HEK293 (cell line): ENCODE measurements around the gene PPP1R18.

ENCODE experiments used
- CTCF ChIA-PET: fragments of 350-600 bp; formaldehyde crosslinking; extraction: SDS; loops from one replicate; lab custom pipeline; 2021; ENCODE audit warnings: antibody characterized with exemption; lab: Yijun Ruan, JAX
- POLR2A ChIA-PET: fragments of 300-600 bp; formaldehyde crosslinking; extraction: SDS; loops from one replicate; lab custom pipeline; 2020; ENCODE audit warnings: antibody characterized with exemption, inconsistent platforms; lab: Yijun Ruan, JAX
- H3K27ac ChIP-seq: fragments of 200-500 bp; sonication (Bioruptor generic); 2 replicates; pipeline ENCODE4 v1.5.1; 2014; ENCODE audit warnings: low read depth, low read length, control low read depth, inconsistent platforms; ENCODE audit errors: extremely low read depth
- H3K36me3 ChIP-seq, 2 experiments: fragments of 200-500 bp in 1 of 2; sonication (Bioruptor generic) in 1 of 2; 1 replicate in 1 of 2; 2 replicates in 1 of 2; pipeline ENCODE4 v1.5.1; 2014 to 2017; ENCODE audit warnings: inconsistent platforms in 2 of 2, low read length in 2 of 2; ENCODE audit not compliant: control insufficient read depth in 2 of 2, insufficient read depth in 1 of 2
- H3K4me1 ChIP-seq: fragments of 200-500 bp; sonication (Bioruptor generic); 2 replicates; pipeline ENCODE4 v1.5.1; 2014; ENCODE audit warnings: mild to moderate bottlenecking, low read length, inconsistent platforms; ENCODE audit not compliant: control insufficient read depth, insufficient read depth
- H3K4me3 ChIP-seq: 2 replicates; pipeline ENCODE4 v1.5.1; 2011; ENCODE audit warnings: low read depth, mild to moderate bottlenecking, control low read depth, low read length, moderate library complexity
- H3K9me3 ChIP-seq: fragments of 200-500 bp; sonication (Bioruptor generic); 2 replicates; pipeline ENCODE4 v1.5.1; 2014; ENCODE audit warnings: low read depth, low read length, inconsistent platforms; ENCODE audit not compliant: control insufficient read depth, insufficient read depth
- GLI2 ChIP-seq: fragments of 450-650 bp; formaldehyde crosslinking; IDR thresholded peaks from 2 replicates; pipeline ENCODE4; 2017; ENCODE audit warnings: missing biosample characterization, missing genetic modification characterization, low read depth, borderline replicate concordance
- YY2 ChIP-seq: fragments of 450-650 bp; formaldehyde crosslinking; IDR thresholded peaks from 2 replicates; pipeline ENCODE4 v1.5.1; 2016; ENCODE audit warnings: missing biosample characterization, missing genetic modification characterization
- ZBTB11 ChIP-seq: fragments of 450-650 bp; formaldehyde crosslinking; conservative IDR thresholded peaks from 2 replicates; pipeline ENCODE4 v1.5.1; 2016; ENCODE audit warnings: low read depth, missing biosample characterization, missing genetic modification characterization
- ZBTB48 ChIP-seq: fragments of 450-650 bp; formaldehyde crosslinking; IDR thresholded peaks from 2 replicates; pipeline ENCODE4 v1.5.1; 2016; ENCODE audit warnings: missing biosample characterization, missing genetic modification characterization
- ZBTB7A ChIP-seq: fragments of 450-650 bp; formaldehyde crosslinking; IDR thresholded peaks from 2 replicates; pipeline ENCODE4 v1.5.1; 2016; ENCODE audit warnings: low read depth, missing biosample characterization, missing genetic modification characterization
- ZFHX2 ChIP-seq: fragments of 450-650 bp; formaldehyde crosslinking; conservative IDR thresholded peaks from 2 replicates; pipeline ENCODE4 v1.5.1; 2016; ENCODE audit warnings: missing biosample characterization, missing genetic modification characterization
- ZNF132 ChIP-seq: fragments of 450-650 bp; formaldehyde crosslinking; IDR thresholded peaks from 2 replicates; pipeline ENCODE4 v1.5.1; 2017; ENCODE audit warnings: missing biosample characterization, missing genetic modification characterization, borderline replicate concordance
- ZNF19 ChIP-seq: fragments of 450-650 bp; formaldehyde crosslinking; IDR thresholded peaks from 2 replicates; pipeline ENCODE4; 2016; ENCODE audit warnings: missing biosample characterization, missing genetic modification characterization, low read depth
- ZNF266 ChIP-seq: fragments of 450-650 bp; formaldehyde crosslinking; IDR thresholded peaks from 2 replicates; pipeline ENCODE4 v1.5.1; 2016; ENCODE audit warnings: missing biosample characterization, missing genetic modification characterization, low read depth
- ZNF274 ChIP-seq, 2 experiments: fragments of 200-500 bp in 1 of 2; fragments of 450-650 bp in 1 of 2; sonication (Bioruptor generic) in 1 of 2; formaldehyde crosslinking in 1 of 2; IDR thresholded peaks; 2 replicates each; pipeline versions ENCODE4 v1.5.1 to v1.6.1; 2014 to 2016; ENCODE audit warnings: borderline replicate concordance in 1 of 2, inconsistent platforms in 1 of 2, low read length in 1 of 2, missing biosample characterization in 1 of 2, missing genetic modification characterization in 1 of 2
- ZNF391 ChIP-seq: fragments of 450-650 bp; formaldehyde crosslinking; IDR thresholded peaks from 2 replicates; pipeline ENCODE4 v1.5.1; 2016; ENCODE audit warnings: low read depth, missing biosample characterization, missing genetic modification characterization, borderline replicate concordance
- ZNF423 ChIP-seq: fragments of 450-650 bp; formaldehyde crosslinking; IDR thresholded peaks from 2 replicates; pipeline ENCODE4 v1.5.1; 2016; ENCODE audit warnings: missing biosample characterization, missing genetic modification characterization
- ZNF426 ChIP-seq: fragments of 450-650 bp; formaldehyde crosslinking; IDR thresholded peaks from 2 replicates; pipeline ENCODE4 v1.5.1; 2017; ENCODE audit warnings: missing biosample characterization, missing genetic modification characterization, mild to moderate bottlenecking, inconsistent platforms, moderate library complexity
- ZNF473 ChIP-seq: fragments of 450-650 bp; formaldehyde crosslinking; IDR thresholded peaks from 2 replicates; pipeline ENCODE4 v1.5.1; 2017; ENCODE audit warnings: missing biosample characterization, missing genetic modification characterization
- ZNF544 ChIP-seq: fragments of 450-650 bp; formaldehyde crosslinking; IDR thresholded peaks from 2 replicates; pipeline ENCODE4 v1.5.0; 2017; ENCODE audit warnings: missing biosample characterization, missing genetic modification characterization
- ZNF555 ChIP-seq: fragments of 450-650 bp; formaldehyde crosslinking; conservative IDR thresholded peaks from 2 replicates; pipeline ENCODE4 v1.5.1; 2017; ENCODE audit warnings: missing biosample characterization, mild to moderate bottlenecking, missing genetic modification characterization, inconsistent platforms
- ZNF660 ChIP-seq: fragments of 450-650 bp; IDR thresholded peaks from 2 replicates; pipeline ENCODE4 v1.5.1; 2018; ENCODE audit warnings: missing biosample characterization, mild to moderate bottlenecking, missing genetic modification characterization
- ZNF670 ChIP-seq: fragments of 450-650 bp; formaldehyde crosslinking; IDR thresholded peaks from 2 replicates; pipeline ENCODE4 v1.5.1; 2016; ENCODE audit warnings: missing biosample characterization, missing genetic modification characterization, low read depth
- ZNF692 ChIP-seq: fragments of 450-650 bp; formaldehyde crosslinking; IDR thresholded peaks from 2 replicates; pipeline ENCODE4 v1.5.1; 2016; ENCODE audit warnings: missing biosample characterization, missing genetic modification characterization
- ZNF701 ChIP-seq: fragments of 450-650 bp; formaldehyde crosslinking; IDR thresholded peaks from 2 replicates; pipeline ENCODE4 v1.5.1; 2016; ENCODE audit warnings: missing biosample characterization, missing genetic modification characterization
- ZNF747 ChIP-seq: fragments of 450-650 bp; formaldehyde crosslinking; IDR thresholded peaks from 2 replicates; pipeline ENCODE4 v1.5.1; 2016; ENCODE audit warnings: missing biosample characterization, missing genetic modification characterization
- ZNF830 ChIP-seq: fragments of 450-650 bp; IDR thresholded peaks from 2 replicates; pipeline ENCODE4 v1.5.0; 2018; ENCODE audit warnings: missing biosample characterization, missing genetic modification characterization, low read depth, mild to moderate bottlenecking, moderate library complexity

The PPP1R18 gene

GRCh38 chr6:30678964-30679726 is 7.3 kb downstream of the PPP1R18 start (continued):
- no peak for TF ChIP-seq ZBTB7A

- Histone ChIP-seq H3K4me1 (0 out of 2 replicates have a peak, but pooled peaks cover 3% of the 10 kb centered on the region), H3K4me3 (no peak overlapping the region)
- CTCF ChIA-PET = interaction anchor here (2.9 to 19.6 kb wide), 2 partner anchors 13 to 49 kb away, joined by 45 to 692 read pairs; partner anchors contain the start of genes MDC1, NRM and TUBB
These were observed 9.7 kb downstream of the PPP1R18 start for GRCh38 chr6:30676660-30677285.

GRCh38 chr6:30672445-30673253 is 13.8 kb downstream of the PPP1R18 start, which contains the start of gene DHX16:
Gene DHX16, minus strand, starts transcription at chr6:30673006. Its CDS starts 165 bp downstream, at chr6:30672841.
- CTCF ChIA-PET = interaction anchor here (0.5 to 19.6 kb wide), 37 partner anchors 9 to 415 kb away, joined by 3 to 692 read pairs (median 4); partner anchors contain the start of genes GNL1, MDC1, NRM and TUBB
- peaks cover 35 to 43% of the 10 kb centered on the region in 2 experiments for H3K36me3 ChIP-seq
- H3K9me3 ChIP-seq = no peaks in the 10 kb centered on the region
- POLR2A ChIA-PET = interaction anchor here (0.5 to 2.7 kb wide), 28 partner anchors 8 to 190 kb away, joined by 3 to 39 read pairs (median 4); partner anchors contain the start of genes MDC1, MRPS18B and PPP1R10
- peak within 1 kb of the TSS; percentile 60 for H3K4me3 ChIP-seq
- peak within 1 kb of the TSS; percentile 54; the same call in 1 of the 2 replicates for H3K27ac ChIP-seq
- H3K4me1 ChIP-seq = 0 out of 2 replicates have a peak, but pooled peaks cover 3% of the 10 kb centered on the region
- TF ChIP-seq ZNF701 (no peak), ZNF473 (no peak), ZNF266 (tag by site-specific recombination) (no peak), ZNF830 (tag by site-specific recombination) (no peak), ZNF747 (tag by site-specific recombination) (no peak), ZNF555 (tag by site-specific recombination) (no peak), ZNF423 (no peak), GLI2 (tag by site-specific recombination) (no peak), ZNF426 (tag by site-specific recombination) (no peak), YY2 (tag by site-specific recombination) (0 out of 2 replicates have a peak, but pooled peaks have one; percentile 57), ZNF391 (peak; percentile 76; the same call in 1 of the 2 replicates), ZBTB48 (tag by site-specific recombination) (peak; percentile 58; the same call in 1 of the 2 replicates), ZNF660 (peak; percentile 98), ZNF19 (tag by site-specific recombination) (no peak)

More at GRCh38 chr6:30676660-30677285, 9.7 kb downstream of the PPP1R18 start:
- H3K36me3 ChIP-seq = peaks cover 19 to 34% of the 10 kb centered on the region in 2 experiments; a peak in 2 of 3 replicates
- TF ChIP-seq ZBTB11 (tag by site-specific recombination) = no peak
- TF ChIP-seq ZFHX2 = no peak
- TF ChIP-seq ZNF692 (tag by site-specific recombination) = no peak
- no peak for TF ChIP-seq ZNF274 (IDR thresholded peaks at IDR 0.05; ENCODE audit: low read length)
- TF ChIP-seq ZNF274 (tag by site-specific recombination; IDR thresholded peaks at IDR 0.05; ENCODE audit: borderline replicate concordance) = no peak
- TF ChIP-seq ZNF132 (tag by site-specific recombination) = no peak
- no peak for TF ChIP-seq ZNF670
- no peak for TF ChIP-seq ZNF544 (tag by site-specific recombination)
- no peaks in the 10 kb centered on the region for H3K9me3 ChIP-seq
- POLR2A ChIA-PET = interaction anchor here (3.2 kb wide), 1 partner anchor 52 kb away, joined by 61 read pairs; no protein-coding TSS in a partner anchor
- no peak overlapping the region for H3K27ac ChIP-seq
